Measurements from ENCODE around the gene TMPRSS9. TPM values are rescaled to one million over a fixed set of nuclear protein-coding genes. Genes with fewer than 3 reads are reported as not detected.

The TMPRSS9 gene
- total RNA-seq, 3 donors from 2014 or later (not counting 1 experiment from before 2014, with no cell fraction given): not detected

DNA sequence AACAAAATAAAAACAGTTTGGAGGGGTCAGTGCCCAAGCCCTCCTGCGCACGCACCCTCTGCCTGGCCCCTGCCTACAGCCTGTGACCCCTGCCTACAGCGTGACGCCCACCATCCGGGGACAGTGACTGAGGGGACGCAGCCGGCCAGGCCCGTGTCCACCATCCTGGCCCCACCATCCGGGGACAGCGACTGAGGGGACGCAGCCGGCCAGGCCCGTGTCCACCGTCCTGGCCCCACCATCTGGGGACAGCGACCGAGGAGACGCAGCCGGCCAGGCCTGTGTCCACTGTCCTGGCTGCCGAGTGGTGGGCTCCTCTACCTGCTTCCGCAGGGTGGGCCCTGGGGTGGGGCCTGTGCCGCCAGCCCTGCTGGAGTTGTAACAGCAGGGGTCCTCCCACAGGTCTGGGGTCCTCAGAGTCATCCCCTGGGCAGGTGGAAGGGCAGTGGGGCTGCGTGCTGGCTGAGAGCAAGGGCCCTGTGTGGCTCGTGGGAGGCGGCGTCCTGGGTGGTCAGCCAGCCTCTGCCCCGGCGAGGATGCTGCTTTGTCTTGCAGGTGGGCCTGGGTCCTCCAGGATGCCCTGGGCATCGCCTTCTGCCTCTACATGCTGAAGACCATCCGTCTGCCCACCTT is 17.3 kb upstream of the TMPRSS9 start:
- no peak overlapping the region for H3K4me3 Mint-ChIP-seq
- H3K27ac Mint-ChIP-seq: no peak overlapping the region
- Histone ChIP-seq H3K9me3 (ENCODE audit: control insufficient read depth, insufficient read depth, low read length) (no peaks in the 10 kb centered on the region), H3K4me3 (ENCODE audit: low read length) (no peak overlapping the region), H3K36me3 (ENCODE audit: control insufficient read depth, insufficient read depth, low read length) (peaks cover 15% of the 10 kb centered on the region), H3K27ac (ENCODE audit: low read length) (no peak overlapping the region), H3K27me3 (ENCODE audit: control insufficient read depth, insufficient read depth, low read length) (no peaks in the 10 kb centered on the region), H3K4me1 (ENCODE audit: control insufficient read depth, insufficient read depth, low read length) (no peaks in the 10 kb centered on the region)
- TF ChIP-seq, protein P1, sequence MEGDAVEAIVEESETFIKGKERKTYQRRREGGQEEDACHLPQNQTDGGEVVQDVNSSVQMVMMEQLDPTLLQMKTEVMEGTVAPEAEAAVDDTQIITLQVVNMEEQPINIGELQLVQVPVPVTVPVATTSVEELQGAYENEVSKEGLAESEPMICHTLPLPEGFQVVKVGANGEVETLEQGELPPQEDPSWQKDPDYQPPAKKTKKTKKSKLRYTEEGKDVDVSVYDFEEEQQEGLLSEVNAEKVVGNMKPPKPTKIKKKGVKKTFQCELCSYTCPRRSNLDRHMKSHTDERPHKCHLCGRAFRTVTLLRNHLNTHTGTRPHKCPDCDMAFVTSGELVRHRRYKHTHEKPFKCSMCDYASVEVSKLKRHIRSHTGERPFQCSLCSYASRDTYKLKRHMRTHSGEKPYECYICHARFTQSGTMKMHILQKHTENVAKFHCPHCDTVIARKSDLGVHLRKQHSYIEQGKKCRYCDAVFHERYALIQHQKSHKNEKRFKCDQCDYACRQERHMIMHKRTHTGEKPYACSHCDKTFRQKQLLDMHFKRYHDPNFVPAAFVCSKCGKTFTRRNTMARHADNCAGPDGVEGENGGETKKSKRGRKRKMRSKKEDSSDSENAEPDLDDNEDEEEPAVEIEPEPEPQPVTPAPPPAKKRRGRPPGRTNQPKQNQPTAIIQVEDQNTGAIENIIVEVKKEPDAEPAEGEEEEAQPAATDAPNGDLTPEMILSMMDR (IDR thresholded peaks at IDR 0.05): no peak
- no peaks in the 10 kb centered on the region for H3K36me3 Mint-ChIP-seq
- intact Hi-C loops (cut with micrococcal nuclease): no loop called here
- no peaks in the 10 kb centered on the region for H3K9me3 Mint-ChIP-seq
- DNase-seq: no peak
- peaks cover 0 to 5% of the 10 kb centered on the region in 2 donors for H3K4me1 Mint-ChIP-seq
- ATAC-seq: no peak
- 97% methylated on average over 29 of the region's 29 CpGs for WGBS (ENCODE audit: insufficient coverage)
- H3K27me3 Mint-ChIP-seq (ENCODE audit: low read depth in 2 of 2): no peaks in the 10 kb centered on the region

DNA sequence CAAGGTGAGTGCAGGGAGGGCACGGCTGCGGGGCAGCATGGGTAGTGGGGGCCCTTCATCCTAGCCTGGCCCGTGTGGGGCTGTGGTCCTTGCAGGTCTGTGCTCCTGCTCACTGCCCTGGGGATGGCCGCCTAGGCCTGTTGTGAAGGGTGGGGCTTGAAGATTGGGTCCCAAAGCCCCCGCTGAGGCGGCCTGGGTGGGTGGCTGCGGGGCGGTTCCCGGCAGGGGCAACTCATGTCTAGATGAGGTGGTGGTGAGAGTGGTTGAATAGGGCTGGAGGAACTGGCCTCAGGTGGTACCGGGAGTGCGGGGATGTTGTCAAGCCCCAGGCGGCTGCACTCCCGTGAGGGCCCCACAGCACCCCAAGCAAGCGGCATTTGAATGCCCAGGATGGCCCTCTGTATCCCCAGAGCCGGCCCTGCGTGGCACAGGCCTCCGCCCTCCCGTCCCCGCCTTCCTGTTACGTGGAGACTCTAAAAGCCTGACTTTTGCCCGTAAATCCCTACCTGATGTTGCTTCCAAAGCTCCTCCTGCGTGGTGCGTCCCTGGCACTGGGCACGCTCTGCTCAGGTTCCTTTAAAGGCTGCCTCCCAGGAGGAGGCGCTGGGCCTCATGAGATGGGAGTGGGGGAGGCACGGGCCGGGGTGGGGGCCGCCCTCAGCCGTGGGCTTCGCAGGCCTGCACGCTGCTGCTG is 16.6 kb upstream of the TMPRSS9 start:
- H3K4me3 Mint-ChIP-seq: no peak overlapping the region
- no peak for DNase-seq
- intact Hi-C loops (cut with micrococcal nuclease): no loop called here

DNA sequence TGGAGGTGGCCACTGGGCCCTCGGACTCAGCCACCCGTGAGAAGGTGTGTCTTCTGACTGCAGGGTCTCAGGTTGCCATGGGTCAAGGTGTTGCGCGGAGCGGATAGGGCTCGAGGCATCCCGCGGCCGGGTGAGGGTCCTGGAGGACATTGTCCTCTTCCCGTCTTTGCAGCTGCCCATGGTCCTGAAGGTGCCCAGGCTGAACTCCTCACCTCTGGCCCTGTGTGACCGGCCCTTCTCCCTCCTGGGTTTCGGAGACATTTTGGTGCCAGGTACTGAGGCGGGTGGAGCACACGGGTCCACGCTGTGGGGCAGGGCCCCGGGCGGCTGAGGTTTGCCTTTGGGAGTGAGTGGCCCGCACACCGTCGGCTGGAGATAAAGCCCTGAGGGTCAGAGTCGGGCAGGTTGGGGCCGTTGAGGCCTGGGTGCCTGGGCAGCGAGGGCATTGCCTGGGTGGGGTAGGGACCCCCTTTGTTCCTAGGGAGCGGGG is 15.6 kb upstream of the TMPRSS9 start:
- no peak for DNase-seq
- H3K4me1 ChIP-seq (ENCODE audit: control insufficient read depth, insufficient read depth, low read length): no peaks in the 10 kb centered on the region

More for the DNA sequence above, 16.6 kb upstream of the TMPRSS9 start:
- TF ChIP-seq, protein P1 (IDR thresholded peaks at IDR 0.05): no peak
- WGBS (ENCODE audit: insufficient coverage): 92% methylated on average over 31 of the region's 31 CpGs
- no peak for ATAC-seq
- Mint-ChIP-seq H3K4me1 (peaks cover 0 to 5% of the 10 kb centered on the region in 2 donors), H3K27me3 (ENCODE audit: low read depth in 2 of 2) (no peaks in the 10 kb centered on the region), H3K27ac (no peak overlapping the region), H3K36me3 (no peaks in the 10 kb centered on the region), H3K9me3 (no peaks in the 10 kb centered on the region)
- Histone ChIP-seq H3K27ac (ENCODE audit: low read length) (no peak overlapping the region), H3K9me3 (ENCODE audit: control insufficient read depth, insufficient read depth, low read length) (no peaks in the 10 kb centered on the region), H3K4me3 (ENCODE audit: low read length) (no peak overlapping the region), H3K4me1 (ENCODE audit: control insufficient read depth, insufficient read depth, low read length) (no peaks in the 10 kb centered on the region), H3K36me3 (ENCODE audit: control insufficient read depth, insufficient read depth, low read length) (peaks cover 16% of the 10 kb centered on the region), H3K27me3 (ENCODE audit: control insufficient read depth, insufficient read depth, low read length) (no peaks in the 10 kb centered on the region)

More for the DNA sequence above, 15.6 kb upstream of the TMPRSS9 start:
- Histone ChIP-seq H3K4me3 (ENCODE audit: low read length) (no peak overlapping the region), H3K27me3 (ENCODE audit: control insufficient read depth, insufficient read depth, low read length) (no peaks in the 10 kb centered on the region), H3K36me3 (ENCODE audit: control insufficient read depth, insufficient read depth, low read length) (peaks cover 17% of the 10 kb centered on the region), H3K9me3 (ENCODE audit: control insufficient read depth, insufficient read depth, low read length) (no peaks in the 10 kb centered on the region), H3K27ac (ENCODE audit: low read length) (no peak overlapping the region)
- TF ChIP-seq, protein P1 (IDR thresholded peaks at IDR 0.05): no peak
- Mint-ChIP-seq H3K36me3 (no peaks in the 10 kb centered on the region), H3K4me1 (peaks cover 0 to 5% of the 10 kb centered on the region in 2 donors), H3K4me3 (no peak overlapping the region), H3K9me3 (no peaks in the 10 kb centered on the region), H3K27ac (no peak overlapping the region), H3K27me3 (ENCODE audit: low read depth in 2 of 2) (no peaks in the 10 kb centered on the region)
- no peak for ATAC-seq
- intact Hi-C loops (cut with micrococcal nuclease): no loop called here
- WGBS (ENCODE audit: insufficient coverage): 97% methylated on average over 24 of the region's 24 CpGs

All from natural killer cell (primary cell).